Measurements from ENCODE around the gene SPINK14. TPM values are rescaled to one million over a fixed set of nuclear protein-coding genes. Genes with fewer than 3 reads are reported as not detected.

Gene SPINK14, protein sequence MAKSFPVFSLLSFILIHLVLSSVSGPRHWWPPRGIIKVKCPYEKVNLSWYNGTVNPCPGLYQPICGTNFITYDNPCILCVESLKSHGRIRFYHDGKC
- total RNA-seq (2022; extraction: Qiagen RNA extraction), result not detected in 5 replicates

DNA sequence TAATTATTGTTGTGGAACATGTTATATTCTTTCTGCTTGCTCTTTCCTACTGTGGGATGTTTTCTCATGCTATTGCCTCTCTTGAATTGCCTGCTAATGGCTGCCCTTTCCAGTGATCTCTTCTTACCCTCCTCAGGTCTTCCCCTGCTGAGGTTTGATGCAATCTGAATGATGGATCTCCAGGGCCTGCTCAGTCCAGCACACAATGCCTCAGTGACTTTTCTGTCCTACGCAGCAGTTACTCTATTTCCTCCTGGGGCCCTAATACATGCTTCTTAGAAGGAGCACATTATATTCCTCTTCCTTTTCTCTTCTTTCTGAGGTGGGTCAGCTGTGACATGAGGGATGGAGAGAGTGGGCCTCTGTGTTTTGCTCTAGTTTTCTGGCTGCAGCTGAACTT, at the start of gene SPINK14:
Gene SPINK14 (plus strand): TSS at position 301 of the 400 bp plus-strand sequence. CDS start 1,187 bp downstream, outside the sequence.

DNA sequence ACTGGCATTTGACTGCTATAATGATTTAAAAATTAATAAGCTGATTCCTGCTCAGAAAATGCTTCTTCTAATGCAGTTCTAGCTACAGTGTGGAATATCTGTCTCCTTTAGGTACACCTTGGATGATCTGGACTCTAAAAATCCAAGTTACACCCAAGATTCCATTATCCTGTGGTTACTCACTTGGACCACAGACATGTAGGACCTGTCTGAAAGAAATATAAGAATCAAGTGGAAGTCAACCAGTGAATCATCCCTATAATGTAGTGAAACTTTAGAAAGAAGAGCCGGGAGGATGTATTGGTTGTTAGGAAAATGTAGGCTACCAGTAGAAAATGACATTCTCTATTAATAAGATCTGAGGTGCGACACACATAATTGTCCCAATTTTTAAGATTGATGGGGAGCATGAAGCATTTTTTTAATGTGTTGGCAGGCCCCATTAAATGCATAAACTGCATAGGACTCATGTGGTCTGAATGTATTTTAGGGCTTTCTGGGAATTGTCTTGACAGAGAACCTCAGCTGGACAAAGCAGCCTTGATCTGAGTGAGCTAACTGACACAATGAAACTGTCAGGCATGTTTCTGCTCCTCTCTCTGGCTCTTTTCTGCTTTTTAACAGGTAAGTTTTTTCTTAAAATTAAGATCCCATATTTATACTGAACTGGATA, 34.3 kb downstream of the SPINK14 start, which contains the start of gene SPINK6:
Gene SPINK6 (plus strand): TSS at position 512 of the 673 bp plus-strand sequence. CDS start 55 bp downstream, at position 567.

Other genes with a start within 250 kb of the SPINK14 start
- not detected in 5 replicates for gene SPINK5, start 104.6 kb upstream of the SPINK14 start, total RNA-seq (2022; extraction: Qiagen RNA extraction)
- 0.28 to 0.75 TPM (median 0.36 TPM) in 5 replicates for gene SPINK6, start 34.5 kb downstream of the SPINK14 start, total RNA-seq (2022; extraction: Qiagen RNA extraction)
- not detected in 5 replicates for gene MARCOL, start 70.0 kb downstream of the SPINK14 start, total RNA-seq (2022; extraction: Qiagen RNA extraction)
- 0.24 to 0.66 TPM (median 0.38 TPM) in 5 replicates for gene SPINK13, start 100.2 kb downstream of the SPINK14 start, total RNA-seq (2022; extraction: Qiagen RNA extraction)
- not detected in 5 replicates for gene SPINK7, start 143.9 kb downstream of the SPINK14 start, total RNA-seq (2022; extraction: Qiagen RNA extraction)
- not detected in 5 replicates for gene SPINK9, start 167.0 kb downstream of the SPINK14 start, total RNA-seq (2022; extraction: Qiagen RNA extraction)
- gene FBXO38, start 215.4 kb downstream of the SPINK14 start, total RNA-seq (2022; extraction: Qiagen RNA extraction), result 14.6 to 21.6 TPM (median 16.5 TPM) in 5 replicates

All from A549 treated with AZD2906 at 1 μM for 4 hours (cell line).